MCF 10A (cell line): ENCODE data around the gene ADAMTS18. TPM values are rescaled to one million over a fixed set of nuclear protein-coding genes. Genes with fewer than 3 reads are reported as not detected.

Experiments used
- BruUV-seq: library from RNA; stranded (reverse); fragments of 400-500 nt; replicated peaks from 2 replicates; lab custom pipeline; 2021; lab: Mats Ljungman, UMichigan
- CTCF ChIA-PET: fragments of 300-600 bp; sonication (Branson Sonifier 250); formaldehyde crosslinking; extraction: SDS; loops from one replicate; lab custom pipeline; 2021; ENCODE audit warnings: antibody characterized with exemption, inconsistent platforms; lab: Yijun Ruan, JAX
- POLR2A ChIA-PET: fragments of 300-600, 350-650 bp; sonication (Branson Sonifier 250); formaldehyde crosslinking; extraction: SDS; loops from one replicate; lab custom pipeline; 2020; ENCODE audit warnings: antibody characterized with exemption, inconsistent platforms; lab: Yijun Ruan, JAX
- DNase-seq: peaks from one replicate; pipeline ENCODE4 v3.0.0-alpha.2; 2018; ENCODE audit not compliant: unreplicated experiment
- H3K27ac Mint-ChIP-seq: one replicate; pipeline ENCODE4 v1.8.0; 2022; ENCODE audit warnings: mild to moderate bottlenecking, low read depth, mixed read lengths; ENCODE audit not compliant: unreplicated experiment
- H3K27me3 Mint-ChIP-seq: one replicate; pipeline ENCODE4 v1.8.0; 2022; ENCODE audit warnings: mixed read lengths; ENCODE audit not compliant: insufficient read depth, unreplicated experiment
- H3K36me3 Mint-ChIP-seq: one replicate; pipeline ENCODE4 v1.8.0; 2022; ENCODE audit warnings: mild to moderate bottlenecking, moderate library complexity, mixed read lengths; ENCODE audit not compliant: insufficient read depth, unreplicated experiment
- H3K4me1 Mint-ChIP-seq: one replicate; pipeline ENCODE4 v1.8.0; 2022; ENCODE audit warnings: mixed read lengths; ENCODE audit not compliant: insufficient read depth, unreplicated experiment
- H3K4me3 Mint-ChIP-seq: one replicate; pipeline ENCODE4 v1.8.0; 2022; ENCODE audit warnings: mild to moderate bottlenecking, moderate library complexity, mixed read lengths; ENCODE audit not compliant: unreplicated experiment
- H3K9me3 Mint-ChIP-seq: one replicate; pipeline ENCODE4 v1.8.0; 2022; ENCODE audit warnings: mixed read lengths; ENCODE audit not compliant: unreplicated experiment
- CTCF ChIP-seq: fragments of 200-600 bp; IDR thresholded peaks from one replicate; pipeline ENCODE4 v1.8.0; 2022; ENCODE audit warnings: antibody characterized with exemption, mild to moderate bottlenecking; ENCODE audit not compliant: unreplicated experiment
- intact Hi-C: fragments of 100-400 bp; cut with micrococcal nuclease; formaldehyde crosslinking; loops from 2 replicates; pipeline ENCODE4 v1.14.1; 2022
- total RNA-seq: library from RNA; stranded (reverse); gene quantifications from 2 replicates; pipeline ENCODE4 v1.2.3, GENCODE V29; 2022

Gene ADAMTS18
- total RNA-seq, 1 experiment from 2014 or later = not detected

GRCh38 chr16:77422196-77422784 lies 12.5 kb downstream of the ADAMTS18 start:
- POLR2A ChIA-PET = no interaction called here
- Mint-ChIP-seq H3K27me3 (peaks cover 40% of the 10 kb centered on the region), H3K4me3 (no peak overlapping the region), H3K4me1 (peaks cover 5% of the 10 kb centered on the region), H3K36me3 (no peaks in the 10 kb centered on the region), H3K27ac (no peak overlapping the region), H3K9me3 (no peaks in the 10 kb centered on the region)
- TF ChIP-seq CTCF = no peak
- CTCF ChIA-PET = interaction anchor here (0.6 kb wide), 1 partner anchor 484 kb away, joined by 5 read pairs; no protein-coding TSS in a partner anchor
- intact Hi-C loops = no loop called here
- no TSS peak for BruUV-seq
- no peak for DNase-seq

- intact Hi-C loops = no loop called here
- no TSS peak for BruUV-seq
- no peak for DNase-seq
- Mint-ChIP-seq H3K27ac (no peak overlapping the region), H3K36me3 (no peaks in the 10 kb centered on the region), H3K4me3 (no peak overlapping the region), H3K27me3 (peaks cover 12% of the 10 kb centered on the region), H3K4me1 (peaks cover 21% of the 10 kb centered on the region), H3K9me3 (no peaks in the 10 kb centered on the region)
- ChIA-PET CTCF (no interaction called here), POLR2A (no interaction called here)
- no peak for TF ChIP-seq CTCF
These were observed 17.8 kb downstream of the ADAMTS18 start for GRCh38 chr16:77416939-77417480.

- no peak for TF ChIP-seq CTCF
- DNase-seq = peak; percentile 34
- BruUV-seq = no TSS peak
- CTCF ChIA-PET = no interaction called here
- Mint-ChIP-seq H3K27me3 (peaks cover 5% of the 10 kb centered on the region), H3K4me3 (no peak overlapping the region), H3K27ac (peak overlapping the region; percentile 35), H3K9me3 (no peaks in the 10 kb centered on the region), H3K4me1 (peaks cover 17% of the 10 kb centered on the region), H3K36me3 (no peaks in the 10 kb centered on the region)
- intact Hi-C loops = no loop called here
- POLR2A ChIA-PET = interaction anchor here (0.5 kb wide), 1 partner anchor 176 kb away, joined by 3 read pairs; no protein-coding TSS in a partner anchor
These were observed 20.0 kb downstream of the ADAMTS18 start for GRCh38 chr16:77414752-77415231.

- no peak overlapping the region for H3K4me3 Mint-ChIP-seq
- peaks cover 14% of the 10 kb centered on the region for H3K4me1 Mint-ChIP-seq
- no peaks in the 10 kb centered on the region for H3K27me3 Mint-ChIP-seq
- CTCF ChIA-PET = no interaction called here
- no peak for TF ChIP-seq CTCF
- H3K36me3 Mint-ChIP-seq = no peaks in the 10 kb centered on the region
- POLR2A ChIA-PET = no interaction called here
- BruUV-seq = no TSS peak
- DNase-seq = no peak
- intact Hi-C loops = no loop called here
- H3K9me3 Mint-ChIP-seq = peaks cover 8% of the 10 kb centered on the region
- no peak overlapping the region for H3K27ac Mint-ChIP-seq
These were observed 24.4 kb downstream of the ADAMTS18 start for GRCh38 chr16:77410449-77410848.
